ENCODE data around the gene RPRD1A.

GRCh38 chr18:36047521-36047920, 19.8 kb downstream of the RPRD1A start:
- TF ChIP-seq CTCF (IDR thresholded peaks at IDR 0.05) (no peak), POLR2A (IDR thresholded peaks at IDR 0.05) (no peak)

Measured in vagina (tissue), 2 donors.